Amniotic epithelial cell (primary cell): ENCODE data around the gene HMGCL.
A peak's percentile ranks its signal among the peaks of the same experiment; 100 is the strongest.
"Not testable (repeated sequence)": the region's sequence is repeated elsewhere in the genome, so short reads cannot be mapped to it uniquely, and the experiment has no call there.

ENCODE experiments used
- DNase-seq: peaks from one replicate; pipeline ENCODE4 v3.0.0-alpha.2; 2010; ENCODE audit warnings: low read depth

The HMGCL gene

GRCh38 chr1:23826590-23826989 lies 1.4 kb upstream of the HMGCL start:
- not testable (repeated sequence) for DNase-seq

- DNase-seq = no peak
These were observed 713 bp upstream of the HMGCL start for GRCh38 chr1:23825762-23826522.

GRCh38 chr1:23824711-23825075 lies 536 bp downstream of the HMGCL start:
- no peak for DNase-seq

GRCh38 chr1:23823767-23824166 lies 1.5 kb downstream of the HMGCL start:
- no peak for DNase-seq

- no peak for DNase-seq
These were observed 7.6 kb downstream of the HMGCL start for GRCh38 chr1:23817633-23818032.

GRCh38 chr1:23816906-23817305 lies 8.3 kb downstream of the HMGCL start:
- DNase-seq = no peak

GRCh38 chr1:23816361-23816760 lies 8.9 kb downstream of the HMGCL start:
- no peak for DNase-seq

GRCh38 chr1:23814016-23814415 lies 11.2 kb downstream of the HMGCL start:
- DNase-seq = no peak

- no peak for DNase-seq
These were observed 14.2 kb downstream of the HMGCL start for GRCh38 chr1:23810818-23811540.

- peak; percentile 67 for DNase-seq
These were observed 15.5 kb downstream of the HMGCL start for GRCh38 chr1:23809751-23810171.

- DNase-seq = no peak
These were observed 17.8 kb downstream of the HMGCL start for GRCh38 chr1:23807453-23807852.

GRCh38 chr1:23806280-23806679 lies 18.9 kb downstream of the HMGCL start:
- DNase-seq = no peak

- no peak for DNase-seq
These were observed 20.2 kb downstream of the HMGCL start for GRCh38 chr1:23805025-23805424.

- DNase-seq = no peak
These were observed 20.9 kb downstream of the HMGCL start for GRCh38 chr1:23804183-23804835.

GRCh38 chr1:23803674-23804073 lies 21.6 kb downstream of the HMGCL start:
- DNase-seq = no peak

GRCh38 chr1:23802809-23803342 lies 22.4 kb downstream of the HMGCL start:
- not testable (repeated sequence) for DNase-seq

GRCh38 chr1:23801876-23802275 lies 23.4 kb downstream of the HMGCL start:
- no peak for DNase-seq

GRCh38 chr1:23801338-23801748 lies 23.9 kb downstream of the HMGCL start:
- no peak for DNase-seq

- peak; percentile 93 for DNase-seq
These were observed 24.6 kb downstream of the HMGCL start, which contains the start of gene GALE for GRCh38 chr1:23800400-23801337. TSS of gene GALE (minus strand) at chr1:23800754. CDS start at chr1:23799007, 1,747 bp downstream.

GRCh38 chr1:23799570-23800399 lies 25.4 kb downstream of the HMGCL start:
- DNase-seq = peak; percentile 90

- DNase-seq = no peak
These were observed 26.0 kb downstream of the HMGCL start for GRCh38 chr1:23799255-23799569.
